ENCODE measurements around the gene MIEF1.

MIEF1 gene

DNA sequence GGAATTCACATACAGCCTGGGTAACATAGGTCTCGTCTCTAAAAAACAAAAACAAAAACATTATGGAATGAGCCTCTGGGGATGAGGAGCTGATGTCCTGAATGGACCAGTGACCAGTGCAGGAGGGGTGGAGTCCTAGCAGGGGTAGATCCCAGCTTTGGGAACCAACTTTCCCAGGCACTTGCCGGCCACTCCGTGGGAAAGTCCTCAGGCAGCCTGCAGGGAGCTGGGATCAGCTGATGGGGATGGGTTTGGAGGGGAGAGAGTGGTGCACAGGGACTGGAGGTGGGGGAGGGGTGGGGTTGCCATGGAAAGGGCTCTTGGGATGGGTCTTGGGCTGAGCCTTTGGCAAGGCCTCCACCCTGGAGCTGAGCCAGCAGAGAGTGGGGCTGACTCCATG lies 26.2 kb upstream of the MIEF1 start:
- no peak overlapping the region for H3K4me3 ChIP-seq (ENCODE audit: low read length)
- no peak for TF ChIP-seq ZNF274 (IDR thresholded peaks at IDR 0.05; ENCODE audit: low read depth, low read length)

DNA sequence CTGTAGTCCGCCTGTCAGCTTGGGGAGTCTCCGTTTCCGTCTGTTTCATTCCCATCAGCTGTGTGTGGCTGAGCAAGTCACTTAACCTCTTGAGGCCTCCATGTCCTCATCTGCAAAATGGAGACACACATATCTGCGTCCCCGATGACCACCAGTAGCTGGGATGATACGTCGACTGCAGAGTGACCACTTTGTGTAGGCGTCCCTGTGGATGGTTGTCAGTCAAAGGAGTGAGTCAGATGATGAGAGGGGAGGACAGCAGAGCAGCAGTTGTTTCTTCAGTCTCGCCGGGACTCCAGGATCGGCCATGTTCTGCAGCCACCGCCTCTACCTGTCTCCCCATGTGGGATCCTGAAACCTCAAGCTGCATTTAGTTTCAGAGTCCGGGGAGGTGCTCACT lies 25.4 kb upstream of the MIEF1 start:
- no peak overlapping the region for H3K4me3 ChIP-seq (ENCODE audit: low read length)
- TF ChIP-seq ZNF274 (IDR thresholded peaks at IDR 0.05; ENCODE audit: low read depth, low read length): no peak

DNA sequence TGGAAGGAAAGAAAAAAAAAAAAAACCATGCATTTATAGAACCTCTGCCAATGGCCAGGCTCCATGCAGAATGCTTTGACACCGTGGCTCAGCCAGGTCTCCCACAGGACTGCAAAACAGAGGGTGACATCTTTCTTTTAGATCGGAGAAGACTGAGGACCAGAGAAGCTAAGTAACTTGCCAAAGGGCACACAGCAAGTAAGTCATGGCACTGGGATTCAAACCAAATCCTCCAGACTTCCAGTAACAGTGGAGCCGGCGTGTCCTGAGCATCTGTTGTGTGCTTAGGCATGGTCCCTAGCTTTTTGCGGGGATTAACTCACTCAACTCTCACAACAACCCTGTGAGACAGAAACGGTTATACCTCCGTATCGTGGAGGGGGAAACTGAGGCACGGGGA lies 24.5 kb upstream of the MIEF1 start:
- no peak for TF ChIP-seq ZNF274 (IDR thresholded peaks at IDR 0.05; ENCODE audit: low read depth, low read length)
- no peak overlapping the region for H3K4me3 ChIP-seq (ENCODE audit: low read length)

DNA sequence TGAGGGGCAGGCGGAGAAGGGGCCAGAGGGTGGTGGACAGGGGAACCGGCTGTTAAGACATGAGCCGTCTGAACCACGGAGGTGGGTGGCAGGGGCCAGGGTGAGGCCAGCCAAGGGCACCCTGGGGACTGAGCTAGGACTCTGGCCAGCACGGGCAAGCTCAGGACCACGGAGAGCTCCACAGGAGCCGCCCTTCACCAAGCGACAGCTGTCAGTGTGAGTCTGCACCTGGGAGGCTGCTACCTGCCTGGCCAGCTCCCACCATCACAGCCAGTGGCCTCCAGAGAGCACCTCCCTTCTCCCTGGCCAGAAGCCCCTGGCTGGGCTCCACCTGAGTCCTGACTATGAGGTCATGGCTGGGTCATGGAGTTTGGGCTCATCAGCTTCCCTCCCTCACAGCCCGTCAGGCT lies 23.6 kb upstream of the MIEF1 start:
- H3K4me3 ChIP-seq (ENCODE audit: low read length): no peak overlapping the region
- no peak for TF ChIP-seq ZNF274 (IDR thresholded peaks at IDR 0.05; ENCODE audit: low read depth, low read length)

DNA sequence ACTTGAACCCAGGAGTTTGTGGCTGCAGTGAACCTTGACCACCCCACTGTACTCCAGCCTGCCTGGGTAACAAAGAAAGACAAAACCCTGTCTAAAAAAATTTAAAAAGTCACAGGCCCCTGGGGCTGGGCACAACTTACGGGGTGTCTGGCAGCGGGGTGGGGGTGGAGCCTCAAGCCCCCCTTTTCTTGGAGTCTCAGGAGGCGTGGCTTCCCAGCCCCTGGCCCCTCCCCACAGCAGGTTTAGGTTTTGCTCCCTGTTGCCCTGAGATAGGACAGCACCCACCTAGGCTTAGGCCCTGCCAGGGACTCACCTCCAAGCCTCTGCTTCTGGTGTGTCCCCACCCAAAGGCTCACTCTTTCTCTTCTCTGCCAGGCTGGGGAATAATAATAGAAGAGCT lies 22.8 kb upstream of the MIEF1 start:
- no peak overlapping the region for H3K4me3 ChIP-seq (ENCODE audit: low read length)
- TF ChIP-seq ZNF274 (IDR thresholded peaks at IDR 0.05; ENCODE audit: low read depth, low read length): no peak

DNA sequence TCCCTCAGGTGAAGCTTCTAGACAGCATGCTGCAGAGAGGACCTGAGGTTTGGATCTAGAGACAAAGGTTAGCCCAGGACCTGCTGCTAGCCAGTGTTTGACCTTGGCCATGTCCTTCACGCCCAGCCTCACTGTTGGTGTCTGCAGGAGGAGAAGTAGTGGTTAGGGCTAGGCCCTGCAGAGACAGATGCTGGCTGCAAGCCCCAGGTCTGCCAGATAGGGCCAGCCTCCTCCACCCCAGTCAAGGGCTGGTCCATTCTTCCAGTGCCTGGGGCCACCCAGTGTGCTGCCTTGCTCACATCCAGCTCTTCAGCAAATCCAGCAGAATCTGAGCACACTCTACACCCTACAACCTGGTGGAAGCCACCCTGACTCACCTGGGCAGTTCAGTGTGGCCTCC lies 21.5 kb upstream of the MIEF1 start:
- H3K4me3 ChIP-seq (ENCODE audit: low read length): no peak overlapping the region
- no peak for TF ChIP-seq ZNF274 (IDR thresholded peaks at IDR 0.05; ENCODE audit: low read depth, low read length)

DNA sequence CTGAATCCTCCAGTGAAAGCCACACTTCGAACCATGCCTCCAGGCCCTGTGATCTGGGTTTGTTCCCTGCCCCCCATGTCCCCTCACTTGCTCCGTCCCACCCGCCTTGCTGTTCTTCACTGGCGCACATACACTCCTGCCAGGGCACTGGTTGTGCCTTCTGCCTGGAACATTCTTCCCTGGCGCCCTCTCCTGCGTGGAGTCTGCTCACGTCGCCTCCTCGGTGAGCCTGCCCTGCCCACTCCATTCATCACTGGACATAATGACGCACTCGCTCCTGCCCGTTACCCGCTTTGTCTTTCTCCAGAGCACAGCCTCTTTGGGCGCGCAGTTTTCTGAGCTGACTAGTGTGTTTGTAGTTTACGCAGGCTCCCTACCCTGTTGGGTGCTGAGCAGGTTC lies 21.0 kb upstream of the MIEF1 start:
- TF ChIP-seq ZNF274 (IDR thresholded peaks at IDR 0.05; ENCODE audit: low read depth, low read length): no peak
- no peak overlapping the region for H3K4me3 ChIP-seq (ENCODE audit: low read length)

DNA sequence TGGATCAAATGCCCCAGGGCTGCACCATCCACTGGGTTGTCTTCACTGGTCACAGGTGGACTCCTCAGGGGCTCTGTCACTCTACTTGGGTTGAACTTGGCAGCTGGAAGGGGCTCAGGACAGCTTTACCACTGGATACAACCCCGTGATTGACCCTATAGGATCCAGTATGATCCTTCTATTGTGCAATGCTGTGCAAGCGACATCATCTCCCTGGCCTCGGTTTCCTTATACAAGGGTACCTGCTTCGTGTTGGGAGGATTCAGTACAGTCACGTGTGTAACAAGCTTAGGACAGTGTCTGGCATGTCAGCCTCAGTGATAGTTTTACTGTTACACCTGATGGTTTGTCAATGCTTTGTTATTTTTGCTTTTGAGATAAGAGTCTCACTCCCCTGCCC lies 20.5 kb upstream of the MIEF1 start:
- no peak for TF ChIP-seq ZNF274 (IDR thresholded peaks at IDR 0.05; ENCODE audit: low read depth, low read length)
- no peak overlapping the region for H3K4me3 ChIP-seq (ENCODE audit: low read length)

DNA sequence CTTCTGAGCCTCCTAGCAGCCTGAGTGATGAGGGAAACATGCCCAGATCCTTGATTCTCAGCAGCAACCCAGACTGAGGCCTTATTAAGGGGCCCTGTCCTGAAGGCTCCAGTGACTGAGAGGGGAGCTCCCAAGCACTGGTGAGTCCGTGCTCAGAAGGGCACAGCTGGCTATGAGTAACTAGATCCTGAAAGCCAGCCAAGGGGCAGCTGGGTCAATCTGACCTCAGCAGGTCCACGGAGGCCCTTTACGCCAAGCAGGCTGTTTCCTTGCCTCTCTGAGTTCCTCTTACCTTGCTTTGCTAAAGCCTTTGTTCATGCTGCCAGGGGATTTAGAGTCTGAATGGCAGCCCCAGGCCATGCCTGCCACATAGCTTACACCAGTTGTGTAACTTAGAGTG lies 19.3 kb upstream of the MIEF1 start:
- TF ChIP-seq ZNF274 (IDR thresholded peaks at IDR 0.05; ENCODE audit: low read depth, low read length): no peak

DNA sequence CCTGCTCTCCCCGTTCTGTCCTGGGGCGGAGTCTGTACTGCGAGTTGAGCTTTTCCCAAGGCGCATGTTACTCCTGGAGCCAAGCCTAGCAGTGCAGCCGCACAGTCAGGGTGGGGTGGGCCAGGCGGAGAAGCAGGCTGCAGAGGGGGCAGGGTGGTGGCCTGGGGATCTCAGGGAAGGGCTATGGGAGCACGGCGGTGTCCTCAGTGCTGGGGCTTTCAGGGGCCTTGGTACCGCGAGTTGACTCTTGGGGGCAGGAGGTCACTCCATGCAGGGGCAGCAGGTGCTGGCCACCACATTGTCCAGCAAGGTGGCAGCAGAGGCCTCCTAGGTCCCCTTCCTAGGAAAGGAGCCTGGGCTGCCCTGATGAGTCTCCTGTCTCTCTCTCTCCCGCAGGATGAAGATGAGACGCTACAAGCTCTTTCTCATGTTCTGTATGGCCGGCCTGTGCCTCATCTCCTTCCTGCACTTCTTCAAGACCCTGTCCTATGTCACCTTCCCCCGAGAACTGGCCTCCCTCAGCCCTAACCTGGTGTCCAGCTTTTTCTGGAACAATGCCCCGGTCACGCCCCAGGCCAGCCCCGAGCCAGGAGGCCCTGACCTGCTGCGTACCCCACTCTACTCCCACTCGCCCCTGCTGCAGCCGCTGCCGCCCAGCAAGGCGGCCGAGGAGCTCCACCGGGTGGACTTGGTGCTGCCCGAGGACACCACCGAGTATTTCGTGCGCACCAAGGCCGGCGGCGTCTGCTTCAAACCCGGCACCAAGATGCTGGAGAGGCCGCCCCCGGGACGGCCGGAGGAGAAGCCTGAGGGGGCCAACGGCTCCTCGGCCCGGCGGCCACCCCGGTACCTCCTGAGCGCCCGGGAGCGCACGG lies 14.9 kb upstream of the MIEF1 start:
- no peak for TF ChIP-seq ZNF274 (IDR thresholded peaks at IDR 0.05; ENCODE audit: low read depth, low read length)
- H3K4me3 ChIP-seq (ENCODE audit: low read length): no peak overlapping the region

More for the DNA sequence above, 19.3 kb upstream of the MIEF1 start:
- H3K4me3 ChIP-seq (ENCODE audit: low read length): no peak overlapping the region

DNA sequence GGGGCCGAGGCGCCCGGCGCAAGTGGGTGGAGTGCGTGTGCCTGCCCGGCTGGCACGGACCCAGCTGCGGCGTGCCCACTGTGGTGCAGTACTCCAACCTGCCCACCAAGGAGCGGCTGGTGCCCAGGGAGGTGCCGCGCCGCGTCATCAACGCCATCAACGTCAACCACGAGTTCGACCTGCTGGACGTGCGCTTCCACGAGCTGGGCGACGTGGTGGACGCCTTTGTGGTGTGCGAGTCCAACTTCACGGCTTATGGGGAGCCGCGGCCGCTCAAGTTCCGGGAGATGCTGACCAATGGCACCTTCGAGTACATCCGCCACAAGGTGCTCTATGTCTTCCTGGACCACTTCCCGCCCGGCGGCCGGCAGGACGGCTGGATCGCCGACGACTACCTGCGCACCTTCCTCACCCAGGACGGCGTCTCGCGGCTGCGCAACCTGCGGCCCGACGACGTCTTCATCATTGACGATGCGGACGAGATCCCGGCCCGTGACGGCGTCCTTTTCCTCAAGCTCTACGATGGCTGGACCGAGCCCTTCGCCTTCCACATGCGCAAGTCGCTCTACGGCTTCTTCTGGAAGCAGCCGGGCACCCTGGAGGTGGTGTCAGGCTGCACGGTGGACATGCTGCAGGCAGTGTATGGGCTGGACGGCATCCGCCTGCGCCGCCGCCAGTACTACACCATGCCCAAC lies 14.1 kb upstream of the MIEF1 start:
- TF ChIP-seq ZNF274 (IDR thresholded peaks at IDR 0.05; ENCODE audit: low read depth, low read length): no peak
- no peak overlapping the region for H3K4me3 ChIP-seq (ENCODE audit: low read length)

DNA sequence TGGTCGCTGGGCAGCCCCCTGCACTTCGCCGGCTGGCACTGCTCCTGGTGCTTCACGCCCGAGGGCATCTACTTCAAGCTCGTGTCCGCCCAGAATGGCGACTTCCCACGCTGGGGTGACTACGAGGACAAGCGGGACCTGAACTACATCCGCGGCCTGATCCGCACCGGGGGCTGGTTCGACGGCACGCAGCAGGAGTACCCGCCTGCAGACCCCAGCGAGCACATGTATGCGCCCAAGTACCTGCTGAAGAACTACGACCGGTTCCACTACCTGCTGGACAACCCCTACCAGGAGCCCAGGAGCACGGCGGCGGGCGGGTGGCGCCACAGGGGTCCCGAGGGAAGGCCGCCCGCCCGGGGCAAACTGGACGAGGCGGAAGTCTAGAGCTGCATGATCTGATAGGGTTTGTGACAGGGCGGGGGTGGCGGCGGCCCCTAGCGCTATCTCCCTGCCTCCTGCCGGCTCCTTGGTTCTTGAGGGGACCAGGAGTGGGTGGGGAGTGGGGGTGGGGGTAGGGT lies 13.5 kb upstream of the MIEF1 start:
- H3K4me3 ChIP-seq (ENCODE audit: low read length): no peak overlapping the region
- no peak for TF ChIP-seq ZNF274 (IDR thresholded peaks at IDR 0.05; ENCODE audit: low read depth, low read length)

DNA sequence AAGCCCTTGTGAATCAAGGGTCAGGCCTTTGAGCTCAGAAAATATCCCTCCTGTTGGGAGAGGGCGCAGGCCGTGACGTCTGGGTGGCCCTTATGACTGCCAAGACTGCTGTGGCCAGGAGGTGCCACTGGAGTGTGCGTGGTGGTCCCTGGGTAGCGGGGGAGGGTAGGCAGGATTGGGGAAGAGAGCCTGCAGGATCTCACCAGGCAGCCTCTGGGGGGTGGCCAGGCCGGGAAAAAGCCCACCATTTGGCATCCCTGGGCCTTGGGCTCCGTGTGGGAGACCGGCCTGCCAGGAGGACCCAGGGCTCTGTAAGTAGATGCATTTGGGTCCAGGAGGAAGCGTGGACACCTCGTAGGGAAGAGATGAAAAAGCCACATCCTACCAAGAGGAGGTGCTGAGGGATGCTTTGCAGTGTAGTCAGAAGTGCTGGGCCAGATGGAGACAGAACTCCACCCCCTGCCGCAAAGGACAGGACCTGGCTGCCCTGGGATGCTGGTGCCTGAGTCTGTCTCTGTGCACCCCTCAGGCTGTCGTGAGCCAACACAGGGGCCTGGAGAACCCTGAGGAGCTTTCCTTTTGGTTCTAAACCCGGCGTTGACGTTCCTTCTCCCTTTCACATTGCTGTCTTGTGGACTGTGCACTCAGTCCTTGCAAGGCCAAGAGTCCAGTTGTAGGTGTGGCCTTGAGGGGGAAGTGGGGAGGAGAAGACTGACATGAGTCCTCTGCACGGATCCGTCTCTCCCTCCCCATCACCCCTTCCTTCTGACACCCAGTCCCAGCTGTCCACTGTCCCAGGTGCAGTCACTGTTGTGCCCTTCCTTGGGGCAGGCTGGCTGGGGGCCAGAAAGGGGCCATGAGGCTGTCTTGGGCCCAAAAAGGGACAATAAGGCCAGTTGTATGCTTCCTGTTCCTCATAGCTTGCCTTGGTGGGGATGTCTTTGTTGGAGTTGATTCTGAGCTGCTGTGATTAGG lies 12.7 kb upstream of the MIEF1 start:
- no peak for TF ChIP-seq ZNF274 (IDR thresholded peaks at IDR 0.05; ENCODE audit: low read depth, low read length)
- no peak overlapping the region for H3K4me3 ChIP-seq (ENCODE audit: low read length)
